Mesenchymal stem cell (in vitro differentiated cells and primary cell): ENCODE measurements around the gene PTPRU.

ENCODE experiments used
- DNase-seq: peaks from one replicate; pipeline ENCODE4 v3.0.0-alpha.2; 2013
- H2AFZ ChIP-seq: one replicate; pipeline ENCODE4 v1.6.1; 2013; ENCODE audit warnings: low read depth, mild to moderate bottlenecking, control low read depth, inconsistent platforms, low read length, moderate library complexity
- H2AK5ac ChIP-seq: 2 replicates; pipeline ENCODE4 v1.6.1; 2013; ENCODE audit warnings: low read length, moderate library complexity, mild to moderate bottlenecking, inconsistent platforms; ENCODE audit not compliant: severe bottlenecking
- H2BK120ac ChIP-seq: one replicate; pipeline ENCODE4 v1.6.1; 2013; ENCODE audit warnings: low read depth, mild to moderate bottlenecking, inconsistent platforms, low read length, moderate library complexity
- H2BK12ac ChIP-seq, 2 experiments: one replicate each; pipeline ENCODE4 v1.6.1; 2013; ENCODE audit warnings: inconsistent platforms in 2 of 2, low read length in 2 of 2, mild to moderate bottlenecking in 2 of 2, moderate library complexity in 2 of 2, control low read depth in 1 of 2
- H2BK15ac ChIP-seq: one replicate; pipeline ENCODE4 v1.6.1; 2013; ENCODE audit warnings: mild to moderate bottlenecking, low read depth, inconsistent platforms; ENCODE audit not compliant: poor library complexity, severe bottlenecking
- H2BK5ac ChIP-seq: 2 replicates; pipeline ENCODE4 v1.6.1; 2013; ENCODE audit warnings: low read depth, mild to moderate bottlenecking, low read length, control low read depth, inconsistent platforms; ENCODE audit not compliant: poor library complexity, severe bottlenecking
- H3K14ac ChIP-seq, 2 experiments: one replicate each; pipeline ENCODE4 v1.6.1; 2013; ENCODE audit warnings: inconsistent platforms in 2 of 2, low read length in 2 of 2, control low read depth in 1 of 2, mild to moderate bottlenecking in 1 of 2, moderate library complexity in 1 of 2
- H3K18ac ChIP-seq, 2 experiments: one replicate each; pipeline ENCODE4 v1.6.1; 2013; ENCODE audit warnings: inconsistent platforms in 2 of 2, low read length in 2 of 2, control low read depth in 1 of 2, low read depth in 1 of 2, mild to moderate bottlenecking in 1 of 2
- H3K23ac ChIP-seq, 2 experiments: one replicate each; pipeline ENCODE4 v1.6.1; 2013; ENCODE audit warnings: inconsistent platforms in 2 of 2, low read length in 2 of 2, mild to moderate bottlenecking in 2 of 2, moderate library complexity in 2 of 2, control low read depth in 1 of 2
- H3K27ac ChIP-seq: 2 replicates; pipeline ENCODE4 v1.5.1; 2013; ENCODE audit warnings: mild to moderate bottlenecking, moderate library complexity, low read length, control low read depth, inconsistent platforms; ENCODE audit not compliant: poor library complexity, severe bottlenecking
- H3K27me3 ChIP-seq, 2 experiments: 2 replicates each; pipeline versions ENCODE4 v1.6.1 to v1.7.0; 2013; ENCODE audit warnings: low read length in 2 of 2, mild to moderate bottlenecking in 2 of 2, moderate library complexity in 2 of 2, control low read depth in 1 of 2, inconsistent platforms in 1 of 2; ENCODE audit not compliant: control insufficient read depth in 1 of 2, insufficient read depth in 1 of 2
- H3K36me3 ChIP-seq, 2 experiments: 2 replicates each; pipeline versions ENCODE4 v1.6.1 to v1.7.0; 2013; ENCODE audit warnings: low read length in 2 of 2, control low read depth in 1 of 2, inconsistent platforms in 1 of 2, low read depth in 1 of 2, mild to moderate bottlenecking in 1 of 2; ENCODE audit not compliant: insufficient read depth in 2 of 2, control insufficient read depth in 1 of 2
- H3K4ac ChIP-seq, 2 experiments: one replicate each; pipeline ENCODE4 v1.6.1; 2013; ENCODE audit warnings: inconsistent platforms in 2 of 2, low read length in 2 of 2, mild to moderate bottlenecking in 2 of 2, moderate library complexity in 2 of 2, control low read depth in 1 of 2, low read depth in 1 of 2
- H3K4me1 ChIP-seq: 2 replicates; pipeline ENCODE4 v1.6.1; 2013; ENCODE audit warnings: low read depth, low read length, control low read depth; ENCODE audit not compliant: control insufficient read depth, insufficient read depth
- H3K4me2 ChIP-seq: 2 replicates; pipeline ENCODE4 v1.6.1; 2013; ENCODE audit warnings: low read length, mild to moderate bottlenecking, inconsistent platforms; ENCODE audit not compliant: poor library complexity, severe bottlenecking
- H3K4me3 ChIP-seq, 2 experiments: 2 replicates each; pipeline versions ENCODE4 v1.5.1 to v1.7.0; 2013; ENCODE audit warnings: low read length in 2 of 2, mild to moderate bottlenecking in 2 of 2, control low read depth in 1 of 2, low read depth in 1 of 2; ENCODE audit not compliant: insufficient read depth in 1 of 2
- H3K79me1 ChIP-seq: replicated peaks from 2 replicates; pipeline ENCODE4 v1.6.1; 2013; ENCODE audit warnings: mild to moderate bottlenecking, control low read depth, low read length, inconsistent platforms; ENCODE audit not compliant: poor library complexity, severe bottlenecking
- H3K9ac ChIP-seq: 2 replicates; pipeline ENCODE4 v1.7.0; 2013; ENCODE audit warnings: mild to moderate bottlenecking, low read length, moderate library complexity
- H3K9me3 ChIP-seq: 2 replicates; pipeline ENCODE4 v1.7.0; 2013; ENCODE audit warnings: mild to moderate bottlenecking, low read length; ENCODE audit not compliant: control insufficient read depth
- H4K8ac ChIP-seq: one replicate; pipeline ENCODE4 v1.6.1; 2013; ENCODE audit warnings: inconsistent platforms, mild to moderate bottlenecking, low read length, moderate library complexity
- H4K91ac ChIP-seq: one replicate; pipeline ENCODE4 v1.6.1; 2013; ENCODE audit warnings: mild to moderate bottlenecking, low read length, inconsistent platforms
- WGBS: methylation state at CpG from one replicate; pipeline ENCODE4 v1.1.7; 2013; ENCODE audit warnings: mixed read lengths; 5-methylcytosine and 5-hydroxymethylcytosine counted together

The PTPRU gene

DNA sequence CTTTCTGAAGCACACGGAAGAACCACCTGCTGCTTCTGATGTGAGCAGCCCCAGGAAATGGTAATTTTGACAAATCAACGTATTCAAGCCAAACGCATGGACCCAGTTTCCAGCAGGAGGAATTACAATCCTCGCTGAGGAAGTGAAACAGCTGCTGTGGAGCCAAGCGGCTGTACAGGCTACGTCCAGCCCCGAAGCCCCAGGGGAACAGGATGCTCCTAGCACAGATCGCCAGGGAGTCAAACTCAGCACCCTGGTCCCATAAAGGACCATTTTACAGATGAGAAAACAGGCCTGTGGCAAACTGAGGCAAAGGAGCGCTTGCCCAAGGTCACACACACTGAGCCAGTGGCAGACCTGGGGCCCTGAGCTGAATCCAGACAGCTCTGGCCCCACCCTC, 108.0 kb downstream of the PTPRU start:
- H3K14ac ChIP-seq: no peak overlapping the region
- no peak overlapping the region for H3K4me2 ChIP-seq
- no peak overlapping the region for H3K27ac ChIP-seq
- no peak overlapping the region for H3K4me3 ChIP-seq
- no peaks in the 10 kb centered on the region for H3K9me3 ChIP-seq
- no peak overlapping the region for H2BK120ac ChIP-seq
- no peak overlapping the region for H4K8ac ChIP-seq
- no peaks in the 10 kb centered on the region for H3K36me3 ChIP-seq
- H2BK12ac ChIP-seq: no peak overlapping the region
- no peak overlapping the region for H2AFZ ChIP-seq
- H3K18ac ChIP-seq: no peak overlapping the region
- no peak overlapping the region for H3K9ac ChIP-seq
- no peak overlapping the region for H3K23ac ChIP-seq
- peaks cover 49 to 58% of the 10 kb centered on the region in 2 experiments for H3K27me3 ChIP-seq
- no peaks in the 10 kb centered on the region for H3K4me1 ChIP-seq
- 67% methylated on average over 9 of the region's 9 CpGs for WGBS
- H4K91ac ChIP-seq: no peak overlapping the region
- no peak overlapping the region for H2AK5ac ChIP-seq
- H2BK5ac ChIP-seq: no peak overlapping the region
- no peak overlapping the region for H3K4ac ChIP-seq
- no peak overlapping the region for H2BK15ac ChIP-seq
- no peak for DNase-seq
- H3K79me1 ChIP-seq: no peaks in the 10 kb centered on the region

DNA sequence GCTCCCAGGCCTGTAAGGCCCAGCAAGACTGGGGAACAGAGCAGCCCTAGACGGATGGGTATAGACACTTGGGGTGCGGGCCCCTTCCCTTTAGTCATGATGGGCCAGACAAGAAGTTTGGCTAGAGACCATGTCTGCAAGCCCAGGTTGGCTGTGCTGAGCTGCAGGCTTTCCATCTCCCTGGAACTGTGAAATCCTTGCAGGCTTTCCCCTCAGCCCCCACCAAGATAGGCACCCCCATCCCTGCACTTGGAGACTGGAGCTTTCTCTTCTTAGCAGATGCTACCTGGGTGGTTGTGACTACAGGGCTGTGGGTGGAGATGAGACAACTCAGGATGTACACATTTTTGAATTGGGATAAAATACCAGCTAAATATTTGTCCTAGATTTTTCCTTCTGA, 110.3 kb downstream of the PTPRU start:
- H3K9me3 ChIP-seq: no peaks in the 10 kb centered on the region
- H3K36me3 ChIP-seq: no peaks in the 10 kb centered on the region
- H3K18ac ChIP-seq: no peak overlapping the region
- H4K91ac ChIP-seq: no peak overlapping the region
- no peak overlapping the region for H2BK15ac ChIP-seq
- no peak overlapping the region for H3K9ac ChIP-seq
- H4K8ac ChIP-seq: no peak overlapping the region
- DNase-seq: no peak
- no peak overlapping the region for H2BK5ac ChIP-seq
- H3K4me3 ChIP-seq: no peak overlapping the region
- H3K23ac ChIP-seq: no peak overlapping the region
- no peaks in the 10 kb centered on the region for H3K4me1 ChIP-seq
- H2AFZ ChIP-seq: no peak overlapping the region
- peaks cover 54 to 73% of the 10 kb centered on the region in 2 experiments for H3K27me3 ChIP-seq
- no peak overlapping the region for H3K27ac ChIP-seq
- no peak overlapping the region for H3K14ac ChIP-seq
- H3K4me2 ChIP-seq: no peak overlapping the region
- no peak overlapping the region for H2AK5ac ChIP-seq
- no peak overlapping the region for H2BK120ac ChIP-seq
- H3K4ac ChIP-seq: no peak overlapping the region
- WGBS: 66% methylated on average over 2 of the region's 2 CpGs
- no peaks in the 10 kb centered on the region for H3K79me1 ChIP-seq
- no peak overlapping the region for H2BK12ac ChIP-seq

DNA sequence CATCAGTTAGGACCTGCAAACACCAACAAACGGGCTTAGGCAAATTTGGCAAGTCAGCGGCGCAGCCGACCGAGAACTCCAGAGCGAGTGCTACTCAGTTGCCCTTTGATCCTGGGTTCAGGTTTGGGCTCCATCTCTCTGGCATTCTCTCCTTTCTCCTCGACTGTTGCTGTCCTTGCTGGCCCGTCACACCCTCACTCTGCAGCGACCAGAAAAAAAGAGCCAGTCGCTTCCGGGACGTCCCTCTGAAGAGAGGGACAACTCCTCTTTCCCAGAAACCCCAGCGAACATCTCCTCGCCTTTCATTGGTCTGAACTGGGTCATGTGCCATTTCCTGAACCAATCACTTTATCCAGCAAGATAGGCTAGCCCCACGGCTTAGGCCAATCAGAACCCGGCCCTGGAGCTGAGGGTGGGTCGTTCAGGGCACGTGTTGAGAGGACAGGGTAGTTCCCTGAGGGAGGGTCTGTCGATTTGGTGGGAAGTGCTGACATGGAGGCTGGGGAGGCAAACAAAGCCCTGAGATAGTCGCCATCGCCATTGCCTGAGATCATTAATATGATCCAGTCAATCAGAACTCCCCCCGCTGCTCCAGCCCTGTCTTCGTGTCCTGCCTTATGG, 113.7 kb downstream of the PTPRU start:
- Histone ChIP-seq H3K4me2 (no peak overlapping the region), H2BK120ac (no peak overlapping the region), H3K36me3 (no peaks in the 10 kb centered on the region), H2BK15ac (no peak overlapping the region), H3K9me3 (peaks cover 10% of the 10 kb centered on the region), H3K4me3 (no peak overlapping the region), H4K91ac (no peak overlapping the region), H3K4me1 (no peaks in the 10 kb centered on the region), H3K4ac (no peak overlapping the region), H3K18ac (no peak overlapping the region), H2AK5ac (no peak overlapping the region), H2BK5ac (no peak overlapping the region), H2AFZ (no peak overlapping the region), H2BK12ac (no peak overlapping the region), H3K79me1 (no peaks in the 10 kb centered on the region), H3K27ac (no peak overlapping the region), H3K9ac (no peak overlapping the region), H3K23ac (no peak overlapping the region), H4K8ac (no peak overlapping the region), H3K14ac (no peak overlapping the region), H3K27me3 (peaks cover 40 to 66% of the 10 kb centered on the region in 2 experiments)
- no peak for DNase-seq
- WGBS: 83% methylated on average over 22 of the region's 23 CpGs

DNA sequence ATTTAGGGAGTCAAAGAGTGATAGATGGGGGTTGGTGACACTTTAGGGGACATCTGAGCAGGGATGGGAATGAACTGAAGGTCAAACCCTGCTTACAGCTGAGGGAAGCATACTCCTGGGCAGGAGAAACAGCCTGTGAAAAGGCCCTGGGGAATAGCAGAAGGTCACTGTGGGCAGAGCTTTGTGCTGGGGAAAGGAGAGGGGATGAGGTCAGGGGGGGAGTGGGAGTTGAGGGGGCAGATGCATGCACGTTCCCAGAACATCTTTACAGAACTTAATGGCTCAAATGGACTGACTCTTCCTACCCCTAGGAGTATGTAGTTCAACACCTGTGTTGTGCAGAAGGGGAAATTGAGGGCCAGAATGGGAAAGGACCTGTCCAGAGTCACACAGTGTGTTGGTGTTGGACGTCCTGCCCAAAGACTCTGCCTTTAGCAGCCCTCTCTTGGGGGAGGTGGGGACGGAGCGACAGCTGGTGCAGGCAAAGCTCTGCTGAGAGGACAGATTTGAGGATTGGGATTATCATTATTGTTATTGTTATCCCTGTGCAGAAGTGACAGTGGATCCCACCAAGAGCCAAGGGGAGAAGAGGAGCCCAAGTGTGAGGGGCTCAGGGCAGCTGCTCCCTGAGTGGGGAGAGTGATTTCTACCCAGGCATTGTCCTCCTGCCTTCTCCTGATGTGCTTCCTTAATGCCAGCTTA, 116.5 kb downstream of the PTPRU start:
- Histone ChIP-seq H4K8ac (no peak overlapping the region), H2BK12ac (no peak overlapping the region)

More for the DNA sequence above, 116.5 kb downstream of the PTPRU start:
- Histone ChIP-seq H2BK5ac (no peak overlapping the region), H3K18ac (no peak overlapping the region), H2AFZ (no peak overlapping the region), H2BK15ac (no peak overlapping the region), H2AK5ac (no peak overlapping the region), H3K14ac (no peak overlapping the region), H3K4me2 (no peak overlapping the region), H3K4ac (no peak overlapping the region), H3K27me3 (peaks cover 31 to 76% of the 10 kb centered on the region in 2 experiments), H3K4me3 (no peak overlapping the region), H3K4me1 (no peaks in the 10 kb centered on the region), H2BK120ac (no peak overlapping the region), H3K27ac (no peak overlapping the region), H3K9ac (no peak overlapping the region), H3K23ac (no peak overlapping the region), H3K79me1 (no peaks in the 10 kb centered on the region), H3K9me3 (peaks cover 10% of the 10 kb centered on the region), H4K91ac (no peak overlapping the region), H3K36me3 (no peaks in the 10 kb centered on the region)
- DNase-seq: no peak
- 87% methylated on average over 3 of the region's 4 CpGs for WGBS
